HG03066 (cell line): Measurements from ENCODE around the gene DGCR8.

Source experiments
- ATAC-seq: cut with Tn5 transposase; IDR thresholded peaks from one replicate; pipeline ENCODE4 v1.9.1; 2021; ENCODE audit warnings: low read depth; ENCODE audit not compliant: unreplicated experiment

The DGCR8 gene

GRCh38 chr22:20052309-20053259 lies 27.5 kb upstream of the DGCR8 start:
- ATAC-seq, result no peak

- no peak for ATAC-seq
Measured at GRCh38 chr22:20053407-20054033, 26.5 kb upstream of the DGCR8 start.

GRCh38 chr22:20054034-20054427 lies 26.0 kb upstream of the DGCR8 start:
- no peak for ATAC-seq

- no peak for ATAC-seq
Measured at GRCh38 chr22:20054485-20054884, 25.6 kb upstream of the DGCR8 start.

GRCh38 chr22:20055144-20055543 lies 24.9 kb upstream of the DGCR8 start:
- no peak for ATAC-seq

- ATAC-seq, result no peak
Measured at GRCh38 chr22:20055654-20056053, 24.4 kb upstream of the DGCR8 start.

- no peak for ATAC-seq
Measured at GRCh38 chr22:20056161-20056560, 23.9 kb upstream of the DGCR8 start.

GRCh38 chr22:20056696-20057386 lies 23.2 kb upstream of the DGCR8 start:
- ATAC-seq, result no peak

GRCh38 chr22:20057596-20058268 lies 22.3 kb upstream of the DGCR8 start:
- ATAC-seq, result no peak

GRCh38 chr22:20058989-20059770 lies 20.9 kb upstream of the DGCR8 start:
- no peak for ATAC-seq

GRCh38 chr22:20060700-20061480 lies 19.2 kb upstream of the DGCR8 start:
- ATAC-seq, result no peak

- ATAC-seq, result no peak
Measured at GRCh38 chr22:20061481-20061861, 18.6 kb upstream of the DGCR8 start.

- ATAC-seq, result no peak
Measured at GRCh38 chr22:20062043-20062765, 17.8 kb upstream of the DGCR8 start.

- ATAC-seq, result no peak
Measured at GRCh38 chr22:20062766-20063083, 17.3 kb upstream of the DGCR8 start.

- no peak for ATAC-seq
Measured at GRCh38 chr22:20063271-20064139, 16.5 kb upstream of the DGCR8 start.

GRCh38 chr22:20064140-20064480 lies 15.9 kb upstream of the DGCR8 start:
- no peak for ATAC-seq

- ATAC-seq, result no peak
Measured at GRCh38 chr22:20064545-20065262, 15.3 kb upstream of the DGCR8 start.
